OCI-LY1 (cell line): ENCODE measurements around the gene TTC28.

Source experiments
- H2AFZ ChIP-seq: fragments of 200-600 bp; sonication (generic), shearing (Covaris generic); 2 replicates; pipeline ENCODE4 v1.6.0; 2014; ENCODE audit warnings: antibody characterized with exemption, mild to moderate bottlenecking, low read length
- H3F3A ChIP-seq: fragments of 200-600 bp; sonication (generic), shearing (Covaris generic); 2 replicates; pipeline ENCODE4 v1.6.0; 2014; ENCODE audit warnings: mild to moderate bottlenecking, antibody characterized with exemption, low read length, moderate library complexity; ENCODE audit not compliant: insufficient read depth
- H3K27ac ChIP-seq: fragments of 200-600 bp; sonication (generic); 2 replicates; pipeline ENCODE4 v1.5.1; 2014; ENCODE audit warnings: low read length, mixed run types, mild to moderate bottlenecking, low read depth; ENCODE audit not compliant: poor library complexity, severe bottlenecking
- H3K27me3 ChIP-seq: fragments of 200-600 bp; sonication (generic); 2 replicates; pipeline ENCODE4 v1.6.0; 2014; ENCODE audit warnings: antibody characterized with exemption, mild to moderate bottlenecking, low read length, moderate library complexity; ENCODE audit not compliant: insufficient read depth
- H3K36me3 ChIP-seq: fragments of 200-600 bp; sonication (generic); 2 replicates; pipeline ENCODE4 v1.6.1; 2014; ENCODE audit warnings: mild to moderate bottlenecking, antibody characterized with exemption, low read length, moderate library complexity, mixed read lengths; ENCODE audit not compliant: insufficient read depth
- H3K4me1 ChIP-seq: fragments of 200-600 bp; sonication (generic); 2 replicates; pipeline ENCODE4 v1.5.1; 2014; ENCODE audit warnings: mild to moderate bottlenecking, low read length, moderate library complexity; ENCODE audit not compliant: insufficient read depth, severe bottlenecking
- H3K4me2 ChIP-seq: fragments of 200-600 bp; sonication (generic), shearing (Covaris generic); 2 replicates; pipeline ENCODE4 v1.6.1; 2014; ENCODE audit warnings: low read length
- H3K4me3 ChIP-seq: fragments of 200-600 bp; sonication (generic); 2 replicates; pipeline ENCODE4 v1.5.1; 2014; ENCODE audit warnings: low read length, low read depth, mild to moderate bottlenecking, mixed read lengths; ENCODE audit not compliant: poor library complexity, severe bottlenecking
- H3K79me2 ChIP-seq: fragments of 200-600 bp; shearing (Covaris generic); 2 replicates; pipeline ENCODE4 v1.6.1; 2016; ENCODE audit warnings: mixed run types, low read length, mixed read lengths; ENCODE audit not compliant: insufficient read depth
- H3K9ac ChIP-seq: fragments of 200-600 bp; sonication (generic), shearing (Covaris generic); 2 replicates; pipeline ENCODE4 v1.6.1; 2014; ENCODE audit warnings: mild to moderate bottlenecking, low read length, mixed read lengths
- H3K9me2 ChIP-seq: fragments of 200-600 bp; sonication (generic), shearing (Covaris generic); 2 replicates; pipeline ENCODE4 v1.6.1; 2014; ENCODE audit warnings: low read depth, mild to moderate bottlenecking, low read length, mixed read lengths
- H3K9me3 ChIP-seq: fragments of 200-600 bp; shearing (Covaris generic); 2 replicates; pipeline ENCODE4 v1.6.1; 2014; ENCODE audit warnings: low read length, mixed read lengths
- H4K20me1 ChIP-seq: fragments of 200-600 bp; sonication (generic), shearing (Covaris generic); 2 replicates; pipeline ENCODE4 v1.6.0; 2016; ENCODE audit warnings: mild to moderate bottlenecking, low read length; ENCODE audit not compliant: insufficient read depth
- EZH2 ChIP-seq: fragments of 200-600 bp; sonication (generic), shearing (Covaris generic); IDR thresholded peaks from 2 replicates; pipeline ENCODE4 v1.8.0; 2017; ENCODE audit warnings: borderline replicate concordance, mixed run types, mild to moderate bottlenecking, antibody characterized with exemption, low read length, moderate library complexity, mixed read lengths
- TF ChIP-seq, protein P1 (sequence below): fragments of 200-600 bp; sonication (generic), shearing (Covaris generic); IDR thresholded peaks from 2 replicates; pipeline ENCODE4 v1.5.1; 2017; ENCODE audit warnings: mild to moderate bottlenecking, antibody characterized with exemption, low read length, moderate library complexity, mixed read lengths

The TTC28 gene

DNA sequence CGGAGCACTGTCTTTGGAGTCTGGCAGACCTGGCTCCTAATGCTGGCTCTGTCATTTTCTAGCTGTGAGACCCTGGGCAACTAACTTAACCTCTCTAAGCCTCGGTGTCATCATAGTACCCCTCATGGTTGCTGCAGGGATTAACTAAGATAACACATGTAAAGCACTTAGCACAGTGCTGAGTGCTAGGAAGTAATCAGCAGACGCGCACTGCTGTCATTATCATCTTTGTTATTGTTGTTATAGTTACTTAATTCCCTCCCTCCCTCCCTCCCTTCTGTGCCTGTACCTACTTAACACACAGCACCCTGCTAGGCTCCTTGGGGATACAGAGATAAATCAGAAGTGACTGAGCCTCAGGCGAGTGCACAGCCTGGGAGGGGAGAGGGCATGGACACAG lies 655.9 kb downstream of the TTC28 start:
- no peaks in the 10 kb centered on the region for H3K79me2 ChIP-seq
- H3K9ac ChIP-seq: no peak overlapping the region
- H3K9me3 ChIP-seq: no peaks in the 10 kb centered on the region
- TF ChIP-seq, protein P1, sequence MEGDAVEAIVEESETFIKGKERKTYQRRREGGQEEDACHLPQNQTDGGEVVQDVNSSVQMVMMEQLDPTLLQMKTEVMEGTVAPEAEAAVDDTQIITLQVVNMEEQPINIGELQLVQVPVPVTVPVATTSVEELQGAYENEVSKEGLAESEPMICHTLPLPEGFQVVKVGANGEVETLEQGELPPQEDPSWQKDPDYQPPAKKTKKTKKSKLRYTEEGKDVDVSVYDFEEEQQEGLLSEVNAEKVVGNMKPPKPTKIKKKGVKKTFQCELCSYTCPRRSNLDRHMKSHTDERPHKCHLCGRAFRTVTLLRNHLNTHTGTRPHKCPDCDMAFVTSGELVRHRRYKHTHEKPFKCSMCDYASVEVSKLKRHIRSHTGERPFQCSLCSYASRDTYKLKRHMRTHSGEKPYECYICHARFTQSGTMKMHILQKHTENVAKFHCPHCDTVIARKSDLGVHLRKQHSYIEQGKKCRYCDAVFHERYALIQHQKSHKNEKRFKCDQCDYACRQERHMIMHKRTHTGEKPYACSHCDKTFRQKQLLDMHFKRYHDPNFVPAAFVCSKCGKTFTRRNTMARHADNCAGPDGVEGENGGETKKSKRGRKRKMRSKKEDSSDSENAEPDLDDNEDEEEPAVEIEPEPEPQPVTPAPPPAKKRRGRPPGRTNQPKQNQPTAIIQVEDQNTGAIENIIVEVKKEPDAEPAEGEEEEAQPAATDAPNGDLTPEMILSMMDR: no peak
- TF ChIP-seq EZH2: no peak
- no peaks in the 10 kb centered on the region for H4K20me1 ChIP-seq
- H3K27ac ChIP-seq: no peak overlapping the region
- H3F3A ChIP-seq: no peaks in the 10 kb centered on the region
- no peaks in the 10 kb centered on the region for H3K27me3 ChIP-seq
- no peaks in the 10 kb centered on the region for H3K36me3 ChIP-seq
- H3K4me3 ChIP-seq: no peak overlapping the region
- no peak overlapping the region for H3K4me2 ChIP-seq
- no peaks in the 10 kb centered on the region for H3K9me2 ChIP-seq
- no peak overlapping the region for H2AFZ ChIP-seq
- no peaks in the 10 kb centered on the region for H3K4me1 ChIP-seq

DNA sequence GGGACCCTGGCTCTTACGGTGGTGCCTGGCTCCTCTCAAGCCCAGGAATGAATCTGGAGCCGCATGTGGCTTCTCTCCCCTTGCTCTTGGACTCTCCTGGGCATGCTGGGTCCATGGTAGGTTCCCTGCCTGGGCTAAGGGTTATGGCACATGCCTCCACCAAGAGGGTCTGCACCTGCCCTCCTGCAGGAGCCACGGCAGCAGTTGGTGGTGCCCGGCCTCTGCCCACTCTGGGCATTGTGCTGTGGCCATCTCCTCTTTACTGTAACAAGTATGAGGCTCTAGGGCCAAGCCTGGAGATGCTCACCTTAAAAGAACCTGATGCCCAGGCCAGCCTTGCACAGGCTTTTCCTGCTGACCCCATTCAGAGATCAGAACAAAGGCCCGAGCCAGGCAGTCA lies 656.6 kb downstream of the TTC28 start:
- Histone ChIP-seq H4K20me1 (no peaks in the 10 kb centered on the region), H3K9me3 (no peaks in the 10 kb centered on the region), H3K9me2 (no peaks in the 10 kb centered on the region), H3K27ac (no peak overlapping the region), H3K27me3 (no peaks in the 10 kb centered on the region), H3K79me2 (no peaks in the 10 kb centered on the region), H3K4me1 (no peaks in the 10 kb centered on the region), H3K36me3 (no peaks in the 10 kb centered on the region), H3K4me3 (no peak overlapping the region), H3K9ac (no peak overlapping the region), H2AFZ (no peak overlapping the region), H3K4me2 (no peak overlapping the region), H3F3A (no peaks in the 10 kb centered on the region)
- TF ChIP-seq, protein P1: no peak
- no peak for TF ChIP-seq EZH2

DNA sequence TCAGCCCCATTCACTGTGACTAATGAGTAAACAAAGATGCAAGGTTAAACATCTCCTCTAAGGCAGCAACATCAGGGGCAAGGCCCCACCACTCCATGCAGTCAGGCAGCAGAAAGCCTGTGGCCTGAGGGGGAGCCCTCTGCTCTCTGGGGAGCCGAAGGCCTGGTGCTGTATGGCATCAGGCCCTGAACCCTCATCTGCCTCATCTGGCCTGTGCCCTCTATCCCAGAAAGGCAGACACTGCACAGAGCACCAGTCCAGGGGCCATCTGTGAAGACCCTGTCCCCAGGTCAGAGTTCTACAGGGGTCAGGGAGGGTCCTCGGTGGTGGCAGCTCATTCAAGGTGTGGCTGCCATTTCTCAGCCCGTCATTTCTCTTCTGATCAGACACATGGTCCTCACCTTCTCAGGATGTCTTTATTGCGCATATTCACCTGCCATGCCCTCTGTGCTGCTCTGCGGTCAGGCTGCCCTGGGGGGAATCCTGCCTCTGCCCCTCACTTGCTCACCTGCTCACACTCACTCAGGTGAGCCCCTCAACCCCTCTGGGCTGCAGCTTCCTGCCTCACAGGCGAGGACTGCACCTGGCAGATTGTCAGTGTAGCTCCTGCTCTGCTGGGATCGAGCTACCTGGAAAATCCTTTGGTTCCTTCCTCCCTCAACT lies 657.5 kb downstream of the TTC28 start:
- Histone ChIP-seq H2AFZ (no peak overlapping the region), H3K79me2 (no peaks in the 10 kb centered on the region), H3K27ac (no peak overlapping the region), H3K4me1 (no peaks in the 10 kb centered on the region), H3K36me3 (no peaks in the 10 kb centered on the region), H4K20me1 (no peaks in the 10 kb centered on the region), H3K9ac (no peak overlapping the region), H3K27me3 (no peaks in the 10 kb centered on the region), H3F3A (no peaks in the 10 kb centered on the region), H3K4me3 (no peak overlapping the region), H3K4me2 (no peak overlapping the region), H3K9me3 (no peaks in the 10 kb centered on the region), H3K9me2 (no peaks in the 10 kb centered on the region)
- TF ChIP-seq EZH2: no peak
- TF ChIP-seq, protein P1: no peak
